Keratinocyte (primary cell): ENCODE measurements around the gene TAOK3. TPM values are rescaled to one million over a fixed set of nuclear protein-coding genes. Genes with fewer than 3 reads are reported as not detected.

Source experiments
- DNase-seq: peaks from one replicate; pipeline ENCODE4 v3.0.0-alpha.2; 2011; ENCODE audit warnings: low read depth, missing footprints, low spot score
- FAIRE-seq: peaks from 2 replicates; lab custom pipeline; 2011; peaks lifted over from hg19 to GRCh38; lab: Jason Lieb, UNC
- H2AFZ ChIP-seq: 2 replicates; pipeline ENCODE4 v1.6.0; 2012; ENCODE audit warnings: low read length, control low read depth, inconsistent platforms; ENCODE audit not compliant: control insufficient read depth
- H3K27ac ChIP-seq: 2 replicates; pipeline ENCODE4 v1.5.1; 2011; ENCODE audit warnings: low read length; ENCODE audit not compliant: control insufficient read depth, insufficient read depth
- H3K27me3 ChIP-seq: 3 replicates; pipeline ENCODE4 v1.6.0; 2011; ENCODE audit warnings: low read length; ENCODE audit not compliant: control insufficient read depth, insufficient read depth; ENCODE audit errors: extremely low read depth
- H3K36me3 ChIP-seq, 2 experiments: 2 replicates in 1 of 2; 3 replicates in 1 of 2; pipeline ENCODE4 v1.5.1; 2011; ENCODE audit warnings: low read length in 2 of 2, mild to moderate bottlenecking in 1 of 2; ENCODE audit not compliant: control insufficient read depth in 2 of 2, insufficient read depth in 2 of 2; ENCODE audit errors: extremely low read depth in 1 of 2
- H3K4me1 ChIP-seq: 3 replicates; pipeline ENCODE4 v1.5.1; 2011; ENCODE audit warnings: low read length; ENCODE audit not compliant: control insufficient read depth, insufficient read depth; ENCODE audit errors: extremely low read depth
- H3K4me2 ChIP-seq: 3 replicates; pipeline ENCODE4 v1.6.0; 2011; ENCODE audit warnings: low read depth, low read length; ENCODE audit not compliant: control insufficient read depth, insufficient read depth; ENCODE audit errors: extremely low read depth
- H3K4me3 ChIP-seq, 3 experiments: fragments of 200-600 bp in 1 of 3; sonication (generic) in 1 of 3; 2 replicates in 2 of 3; 3 replicates in 1 of 3; pipeline ENCODE4 v1.5.1; 2011 to 2016; ENCODE audit warnings: low read length in 3 of 3, mild to moderate bottlenecking in 3 of 3, control low read depth in 2 of 3, inconsistent platforms in 1 of 3, low read depth in 1 of 3, mixed read lengths in 1 of 3, mixed run types in 1 of 3, moderate library complexity in 1 of 3; ENCODE audit not compliant: control insufficient read depth in 2 of 3, insufficient read depth in 2 of 3; ENCODE audit errors: extremely low read depth in 1 of 3
- H3K79me2 ChIP-seq: 2 replicates; pipeline ENCODE4 v1.6.0; 2012; ENCODE audit warnings: low read length; ENCODE audit not compliant: control insufficient read depth, insufficient read depth
- H3K9ac ChIP-seq: 3 replicates; pipeline ENCODE4 v1.6.0; 2011; ENCODE audit warnings: low read length; ENCODE audit not compliant: control insufficient read depth, insufficient read depth; ENCODE audit errors: extremely low read depth
- H3K9me1 ChIP-seq: 3 replicates; pipeline ENCODE4 v1.6.0; 2011; ENCODE audit warnings: low read length; ENCODE audit not compliant: control insufficient read depth, insufficient read depth; ENCODE audit errors: extremely low read depth
- H3K9me3 ChIP-seq: 2 replicates; pipeline ENCODE4 v1.5.1; 2012; ENCODE audit warnings: low read depth, low read length; ENCODE audit not compliant: control insufficient read depth
- H4K20me1 ChIP-seq: 3 replicates; pipeline ENCODE4 v1.6.0; 2011; ENCODE audit warnings: low read length; ENCODE audit not compliant: control insufficient read depth, insufficient read depth; ENCODE audit errors: extremely low read depth
- EZH2 ChIP-seq: IDR thresholded peaks from one replicate; pipeline ENCODE4 v1.6.1; 2012; ENCODE audit warnings: inconsistent platforms, mild to moderate bottlenecking, low read length, moderate library complexity
- dilution Hi-C: fragments of 300-500 bp; cut with MboI; formaldehyde crosslinking; loops from one replicate; pipeline ENCODE4 v1.7.0; 2020; ENCODE audit warnings: low sequenced_read_pairs; ENCODE audit not compliant: extremely low pct_ligation_motif_present
- polyA plus RNA-seq, 5 experiments: library from polyadenylated mRNA; depleted of rRNA in 3 of 5; stranded (reverse) in 3 of 5; stranded (forward) in 1 of 5; unstranded in 1 of 5; fragments of >200 nt; gene quantifications; 1 replicate in 1 of 5; 2 replicates in 3 of 5; 3 replicates in 1 of 5; pipeline versions ENCODE4 v1.2.1 to v1.2.3, GENCODE V29; 2011 to 2012; ENCODE audit warnings: missing spikeins in 2 of 5, low read depth in 1 of 5, low replicate concordance in 1 of 5
- TF ChIP-seq, protein P1 (sequence below), 3 experiments: IDR thresholded peaks in 1 of 3; conservative IDR thresholded peaks in 1 of 3; optimal IDR thresholded peaks in 1 of 3; 2 replicates in 2 of 3; 3 replicates in 1 of 3; pipeline versions ENCODE3 to v1.5.1; 2011; ENCODE audit warnings: low read length in 3 of 3, mild to moderate bottlenecking in 3 of 3, moderate library complexity in 2 of 3, control low read depth in 1 of 3, inconsistent platforms in 1 of 3; ENCODE audit not compliant: insufficient read depth in 2 of 3; ENCODE audit errors: extremely low read depth in 1 of 3

The TAOK3 gene
- polyA plus RNA-seq, 1 donor (not counting 4 experiments of a cell fraction or from before 2014, with no cell fraction given), result 35.0 TPM

DNA sequence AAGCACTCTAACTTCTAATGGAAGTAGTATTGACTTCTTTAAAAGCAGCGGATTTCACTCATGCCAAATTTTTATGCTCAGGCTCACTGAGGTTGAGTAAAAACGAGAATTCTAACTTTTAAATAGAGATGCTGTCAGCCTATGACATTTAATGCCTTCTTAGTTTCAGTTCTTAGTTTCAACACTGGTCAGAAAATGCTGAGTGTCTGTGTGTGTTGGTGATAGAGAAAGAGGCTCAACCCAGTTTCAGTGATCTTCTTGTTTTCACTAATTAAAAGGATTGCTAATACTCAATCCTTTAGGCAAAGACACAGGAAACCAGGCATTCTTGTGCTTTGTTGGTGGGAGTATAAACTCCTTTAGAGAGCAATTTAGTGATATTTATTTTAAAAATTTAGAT, 205.8 kb downstream of the TAOK3 start:
- dilution Hi-C loops, result no loop called here
- Histone ChIP-seq H3K27ac (no peak overlapping the region), H3K4me3 (no peak overlapping the region), H3K4me2 (no peak overlapping the region), H3K79me2 (no peaks in the 10 kb centered on the region), H2AFZ (no peak overlapping the region), H3K27me3 (no peaks in the 10 kb centered on the region), H3K9me3 (no peaks in the 10 kb centered on the region), H3K9me1 (no peaks in the 10 kb centered on the region), H4K20me1 (no peaks in the 10 kb centered on the region), H3K9ac (no peak overlapping the region), H3K4me1 (no peaks in the 10 kb centered on the region), H3K36me3 (peaks cover 6 to 12% of the 10 kb centered on the region in 2 experiments)
- TF ChIP-seq EZH2, result no peak
- TF ChIP-seq, protein P1, sequence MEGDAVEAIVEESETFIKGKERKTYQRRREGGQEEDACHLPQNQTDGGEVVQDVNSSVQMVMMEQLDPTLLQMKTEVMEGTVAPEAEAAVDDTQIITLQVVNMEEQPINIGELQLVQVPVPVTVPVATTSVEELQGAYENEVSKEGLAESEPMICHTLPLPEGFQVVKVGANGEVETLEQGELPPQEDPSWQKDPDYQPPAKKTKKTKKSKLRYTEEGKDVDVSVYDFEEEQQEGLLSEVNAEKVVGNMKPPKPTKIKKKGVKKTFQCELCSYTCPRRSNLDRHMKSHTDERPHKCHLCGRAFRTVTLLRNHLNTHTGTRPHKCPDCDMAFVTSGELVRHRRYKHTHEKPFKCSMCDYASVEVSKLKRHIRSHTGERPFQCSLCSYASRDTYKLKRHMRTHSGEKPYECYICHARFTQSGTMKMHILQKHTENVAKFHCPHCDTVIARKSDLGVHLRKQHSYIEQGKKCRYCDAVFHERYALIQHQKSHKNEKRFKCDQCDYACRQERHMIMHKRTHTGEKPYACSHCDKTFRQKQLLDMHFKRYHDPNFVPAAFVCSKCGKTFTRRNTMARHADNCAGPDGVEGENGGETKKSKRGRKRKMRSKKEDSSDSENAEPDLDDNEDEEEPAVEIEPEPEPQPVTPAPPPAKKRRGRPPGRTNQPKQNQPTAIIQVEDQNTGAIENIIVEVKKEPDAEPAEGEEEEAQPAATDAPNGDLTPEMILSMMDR (optimal IDR thresholded peaks at IDR 0.05 in 1 of 3, IDR thresholded peaks at IDR 0.05 in 1 of 3, conservative IDR thresholded peaks at IDR 0.05 in 1 of 3; ENCODE audit: extremely low read depth in 1 of 3, insufficient read depth in 2 of 3, low read length in 3 of 3), result no peak
- DNase-seq (no peak), FAIRE-seq (no peak)

DNA sequence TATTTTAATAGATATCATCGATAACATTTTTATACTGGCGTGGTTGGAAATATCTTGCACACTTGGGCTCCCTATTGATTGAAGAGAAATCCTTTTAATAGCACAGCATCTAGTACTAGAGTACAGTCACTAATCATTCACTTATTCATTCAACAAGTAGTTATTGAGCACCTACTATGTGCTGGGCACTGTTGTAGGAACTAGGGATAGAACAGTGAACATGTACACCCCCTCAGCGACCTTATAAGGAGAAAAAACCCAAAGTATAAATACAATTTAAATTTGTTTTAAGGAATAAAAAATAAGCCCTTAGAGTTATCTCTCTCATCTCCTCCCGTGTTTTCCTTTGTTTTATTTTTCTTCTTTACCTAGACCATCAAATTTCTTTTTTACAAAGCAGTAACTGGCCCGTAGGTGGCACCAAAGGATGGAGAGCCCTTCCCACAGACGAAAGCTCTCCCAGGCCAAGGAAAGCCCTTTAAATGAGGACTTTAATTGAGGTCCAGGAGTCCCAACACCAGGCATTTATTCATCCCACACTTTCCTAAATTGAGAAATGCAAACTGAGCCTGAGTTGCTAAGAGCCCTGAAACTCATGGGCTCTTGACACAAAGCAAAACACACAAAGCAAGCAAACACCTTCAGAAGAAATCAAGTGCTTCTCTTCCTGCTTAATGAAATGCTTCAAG, 207.8 kb downstream of the TAOK3 start:
- FAIRE-seq, result no peak
- Histone ChIP-seq H3K4me1 (no peaks in the 10 kb centered on the region), H3K27ac (no peak overlapping the region), H3K9ac (no peak overlapping the region), H3K9me3 (no peaks in the 10 kb centered on the region), H3K79me2 (no peaks in the 10 kb centered on the region), H3K4me3 (no peak overlapping the region), H3K36me3 (peaks cover 3 to 17% of the 10 kb centered on the region in 2 experiments), H3K9me1 (no peaks in the 10 kb centered on the region), H3K27me3 (no peaks in the 10 kb centered on the region), H2AFZ (no peak overlapping the region), H3K4me2 (no peak overlapping the region), H4K20me1 (no peaks in the 10 kb centered on the region)
- dilution Hi-C loops, result no loop called here
- TF ChIP-seq, protein P1 (optimal IDR thresholded peaks at IDR 0.05 in 1 of 3, IDR thresholded peaks at IDR 0.05 in 1 of 3, conservative IDR thresholded peaks at IDR 0.05 in 1 of 3; ENCODE audit: extremely low read depth in 1 of 3, insufficient read depth in 2 of 3, low read length in 3 of 3), result peak; percentile 37 to 49 (median 47)
- no peak for TF ChIP-seq EZH2
- DNase-seq, result no peak
